Activated CD8-positive, alpha-beta memory T cell treated with anti-CD3 and anti-CD28 coated beads, Interleukin-2, amount 50 U/mL, for 24 hours (primary cell): Measurements from ENCODE around the gene TCN1.

Experiments used
- DNase-seq: peaks from one replicate; pipeline ENCODE4 v3.0.0-alpha.2; 2020; ENCODE audit errors: extremely low read depth

The TCN1 gene

GRCh38 chr11:59807047-59807610, 59.2 kb downstream of the TCN1 start:
- no peak for DNase-seq

GRCh38 chr11:59804061-59804460, 62.2 kb downstream of the TCN1 start:
- no peak for DNase-seq
